Liver (tissue), 9 donors: ENCODE results near the gene FBXO34. TPM values are rescaled to one million over a fixed set of nuclear protein-coding genes. Genes with fewer than 3 reads are reported as not detected.
A peak's percentile ranks its signal among the peaks of the same experiment; 100 is the strongest.

Source experiments
- DNase-seq: peaks from one replicate; pipeline ENCODE4 v3.0.0-alpha.2; 2017; ENCODE audit warnings: low spot score
- H3K27ac ChIP-seq, 2 donors: one replicate each; pipeline ENCODE4 v1.7.0; 2013; ENCODE audit warnings: inconsistent platforms in 2 of 2, low read length in 2 of 2, control low read depth in 1 of 2, low read depth in 1 of 2, mild to moderate bottlenecking in 1 of 2
- H3K27me3 ChIP-seq, 4 donors: one replicate each; pipeline versions ENCODE4 v1.6.1 to v1.7.0; 2013; ENCODE audit warnings: low read length in 3 of 4, inconsistent platforms in 1 of 4, mild to moderate bottlenecking in 1 of 4, moderate library complexity in 1 of 4; ENCODE audit not compliant: control insufficient read depth in 4 of 4, insufficient read depth in 4 of 4
- H3K36me3 ChIP-seq, 4 donors: one replicate each; pipeline versions ENCODE4 v1.6.1 to v1.7.0; 2013; ENCODE audit warnings: low read length in 3 of 4, mild to moderate bottlenecking in 3 of 4, low read depth in 1 of 4, moderate library complexity in 1 of 4; ENCODE audit not compliant: control insufficient read depth in 4 of 4, insufficient read depth in 3 of 4
- H3K4me1 ChIP-seq, 4 donors: one replicate each; pipeline versions ENCODE4 v1.6.1 to v1.7.0; 2013; ENCODE audit warnings: low read length in 3 of 4, mild to moderate bottlenecking in 3 of 4, moderate library complexity in 1 of 4; ENCODE audit not compliant: control insufficient read depth in 4 of 4, insufficient read depth in 4 of 4
- H3K4me3 ChIP-seq, 3 donors: one replicate each; pipeline versions ENCODE4 v1.6.1 to v1.7.0; 2013; ENCODE audit warnings: low read length in 3 of 3, control low read depth in 1 of 3, low read depth in 1 of 3, mild to moderate bottlenecking in 1 of 3
- H3K9ac ChIP-seq, 2 donors: one replicate each; pipeline ENCODE4 v1.7.0; 2013; ENCODE audit warnings: low read length in 2 of 2, mild to moderate bottlenecking in 2 of 2, moderate library complexity in 2 of 2, control low read depth in 1 of 2, low read depth in 1 of 2
- H3K9me3 ChIP-seq, 4 donors: one replicate each; pipeline versions ENCODE4 v1.6.1 to v1.7.0; 2013; ENCODE audit warnings: low read length in 3 of 4; ENCODE audit not compliant: control insufficient read depth in 4 of 4
- ATF3 ChIP-seq: IDR thresholded peaks from 2 replicates; pipeline ENCODE4 v1.6.1; 2016; ENCODE audit warnings: antibody characterized with exemption
- CTCF ChIP-seq: fragments of 150-350 bp; IDR thresholded peaks from 2 replicates; pipeline ENCODE4 v1.5.1; 2017; ENCODE audit warnings: improper control_type of control experiment, low read depth, low read length; ENCODE audit not compliant: missing input control
- EGR1 ChIP-seq, 2 donors: IDR thresholded peaks; 2 replicates each; pipeline ENCODE4 v1.6.1; 2016 to 2018; ENCODE audit warnings: antibody characterized with exemption in 2 of 2, low read depth in 2 of 2
- FOXA1 ChIP-seq: IDR thresholded peaks from 2 replicates; pipeline ENCODE4 v1.6.1; 2016; ENCODE audit warnings: antibody characterized with exemption
- FOXA2 ChIP-seq: IDR thresholded peaks from 2 replicates; pipeline ENCODE4 v1.6.1; 2016; ENCODE audit warnings: antibody characterized with exemption
- GABPA ChIP-seq, 2 donors: IDR thresholded peaks in 1 of 2; conservative IDR thresholded peaks in 1 of 2; 2 replicates each; pipeline ENCODE4 v1.6.1; 2016; ENCODE audit warnings: antibody characterized with exemption in 2 of 2, mild to moderate bottlenecking in 1 of 2, moderate library complexity in 1 of 2
- HNF4A ChIP-seq, 2 donors: conservative IDR thresholded peaks; 2 replicates each; pipeline ENCODE4 v1.6.1; 2016; ENCODE audit warnings: antibody characterized with exemption in 2 of 2, mild to moderate bottlenecking in 2 of 2
- JUND ChIP-seq, 2 donors: IDR thresholded peaks; 2 replicates each; pipeline ENCODE4 v1.6.1; 2016; ENCODE audit warnings: antibody characterized with exemption in 2 of 2
- MAX ChIP-seq: IDR thresholded peaks from 2 replicates; pipeline ENCODE4 v1.6.1; 2016; ENCODE audit warnings: antibody characterized with exemption
- NR2F2 ChIP-seq: IDR thresholded peaks from 2 replicates; pipeline ENCODE4 v1.6.1; 2016; ENCODE audit warnings: antibody characterized with exemption
- RAD21 ChIP-seq, 2 donors: IDR thresholded peaks; 2 replicates each; pipeline ENCODE4 v1.6.1; 2016; ENCODE audit warnings: antibody characterized with exemption in 2 of 2, mild to moderate bottlenecking in 2 of 2
- REST ChIP-seq: IDR thresholded peaks from 2 replicates; pipeline ENCODE4 v1.6.1; 2016; ENCODE audit warnings: antibody characterized with exemption, mild to moderate bottlenecking
- RXRA ChIP-seq, 2 donors: IDR thresholded peaks; 2 replicates each; pipeline ENCODE4 v1.6.1; 2017 to 2018; ENCODE audit warnings: antibody characterized with exemption in 2 of 2, mild to moderate bottlenecking in 1 of 2
- SP1 ChIP-seq: IDR thresholded peaks from 2 replicates; pipeline ENCODE4 v1.6.1; 2018; ENCODE audit warnings: antibody characterized with exemption, mild to moderate bottlenecking
- TAF1 ChIP-seq: conservative IDR thresholded peaks from 2 replicates; pipeline ENCODE4 v1.6.1; 2016; ENCODE audit warnings: antibody characterized with exemption, mild to moderate bottlenecking
- YY1 ChIP-seq: IDR thresholded peaks from 2 replicates; pipeline ENCODE4 v1.6.1; 2016; ENCODE audit warnings: antibody characterized with exemption, mild to moderate bottlenecking
- ZBTB33 ChIP-seq: IDR thresholded peaks from 2 replicates; pipeline ENCODE4 v1.6.1; 2016; ENCODE audit warnings: antibody characterized with exemption
- WGBS: extraction: QIAGEN DNeasy Blood & Tissue Kit; methylation state at CpG from one replicate; pipeline ENCODE4 v1.1.7; 2013; 5-methylcytosine and 5-hydroxymethylcytosine counted together
- polyA plus RNA-seq, 2 donors: library from polyadenylated mRNA; stranded (reverse) in 1 of 2; unstranded in 1 of 2; fragments of 200-250 nt in 1 of 2; fragments of >200 nt in 1 of 2; fragmentation: Nextera tagmentation in 1 of 2; extraction: Ambion mirVana in 1 of 2; gene quantifications; one replicate each; pipeline versions ENCODE4 v1.2.1 to v1.2.3, GENCODE V29; 2013 to 2015
- total RNA-seq, 2 donors: library from RNA; depleted of rRNA; stranded (reverse); fragments of >200 nt; gene quantifications; one replicate each; pipeline ENCODE4 v1.2.3, GENCODE V29; 2014
- donor health status: healthy.
- donor health status: healthy.
- donor health status: healthy.
- donor health status: healthy.
- donor health status: healthy.

The FBXO34 gene
- total and polyA plus RNA-seq, 4 donors, result 4.2 to 25.8 (median 10.1) TPM

GRCh38 chr14:55271572-55272298 lies 514 bp downstream of the FBXO34 start (continued):
- TF ChIP-seq CTCF, result peak; percentile 5
- TF ChIP-seq SP1, result peak; percentile 15
- TF ChIP-seq NR2F2, result no peak
- no peak for TF ChIP-seq RAD21 (IDR thresholded peaks at IDR 0.05)
- no peak for TF ChIP-seq YY1
- no peak for TF ChIP-seq FOXA2
- TF ChIP-seq EGR1 (IDR thresholded peaks at IDR 0.05; ENCODE audit: low read depth in 2 of 2), result no peak
- peak; percentile 34 for TF ChIP-seq TAF1
- TF ChIP-seq RXRA (IDR thresholded peaks at IDR 0.05), result peak in 1 of 2 donors; percentile 23

GRCh38 chr14:55272387-55272786 lies 1.2 kb downstream of the FBXO34 start:
- Histone ChIP-seq H3K27me3 (no peaks in the 10 kb centered on the region), H3K9me3 (no peaks in the 10 kb centered on the region), H3K9ac (peak overlapping the region; percentile 69 to 81), H3K4me1 (peaks cover 4 to 22% (median 13%) of the 10 kb centered on the region in 4 donors), H3K36me3 (no peaks in the 10 kb centered on the region), H3K27ac (peak overlapping the region; percentile 86 to 94), H3K4me3 (peak overlapping the region; percentile 78 to 97 (median 89))
- TF ChIP-seq FOXA2 (no peak), JUND (IDR thresholded peaks at IDR 0.05) (no peak), ATF3 (no peak), SP1 (no peak), EGR1 (IDR thresholded peaks at IDR 0.05; ENCODE audit: low read depth in 2 of 2) (no peak), MAX (no peak), RAD21 (IDR thresholded peaks at IDR 0.05) (no peak), RXRA (IDR thresholded peaks at IDR 0.05) (no peak), CTCF (no peak), GABPA (IDR thresholded peaks at IDR 0.05 in 1 of 2, conservative IDR thresholded peaks at IDR 0.05 in 1 of 2) (no peak), REST (no peak), HNF4A (conservative IDR thresholded peaks at IDR 0.05) (no peak), FOXA1 (no peak), NR2F2 (no peak), ZBTB33 (no peak)
- DNase-seq, result no peak
- WGBS, result 5% methylated on average over 1 of the region's 1 CpG
